Vagina (tissue), 2 donors: Measurements from ENCODE around the gene DNAL1. TPM values are rescaled to one million over a fixed set of nuclear protein-coding genes. Genes with fewer than 3 reads are reported as not detected.

Experiments
- DNase-seq, 2 donors: peaks; one replicate each; pipeline ENCODE4 v3.0.0-alpha.2; 2017; ENCODE audit errors: extremely low spot score in 2 of 2
- H3K27ac ChIP-seq: fragments of 200-600 bp; sonication (generic); one replicate; pipeline ENCODE4 v1.5.1; 2019
- H3K27me3 ChIP-seq: fragments of 200-600 bp; sonication (generic); one replicate; pipeline ENCODE4 v1.5.1; 2019
- H3K36me3 ChIP-seq, 2 donors: fragments of 200-600 bp; sonication (generic); one replicate each; pipeline ENCODE4 v1.5.1; 2017 to 2019
- H3K4me1 ChIP-seq: fragments of 200-600 bp; sonication (generic); one replicate; pipeline ENCODE4 v1.5.1; 2019
- H3K4me3 ChIP-seq, 2 donors: fragments of 200-600 bp; sonication (generic); 1 replicate in 1 of 2; 2 replicates in 1 of 2; pipeline ENCODE4 v1.5.1; 2016 to 2019
- H3K9me3 ChIP-seq: fragments of 200-600 bp; sonication (generic); one replicate; pipeline ENCODE4 v1.5.1; 2019
- POLR2A ChIP-seq, 2 donors: fragments of 450-650 bp; IDR thresholded peaks; one replicate each; pipeline ENCODE4 v1.6.1; 2017; ENCODE audit warnings: antibody characterized with exemption in 2 of 2, mild to moderate bottlenecking in 2 of 2, moderate library complexity in 2 of 2
- POLR2AphosphoS5 ChIP-seq, 2 donors: sonication (generic); formaldehyde crosslinking; IDR thresholded peaks; one replicate each; pipeline ENCODE4 v1.9.0; 2017; ENCODE audit warnings: antibody characterized with exemption in 2 of 2, mild to moderate bottlenecking in 2 of 2, low read depth in 1 of 2; ENCODE audit not compliant: insufficient read depth in 1 of 2
- intact Hi-C: fragments of 100-400 bp; cut with DNase I; formaldehyde crosslinking; loops from one replicate; pipeline ENCODE4 v1.15.1; 2023
- total RNA-seq: library from RNA; depleted of rRNA; stranded (reverse); fragments of >200 nt; gene quantifications from one replicate; pipeline ENCODE4 v1.2.3, GENCODE V29; 2016
- TF ChIP-seq, protein P1 (sequence below), 3 experiments: fragments of 450-650 bp in 2 of 3; fragments of 200-600 bp in 1 of 3; sonication (generic) in 1 of 3; IDR thresholded peaks; one replicate each; pipeline ENCODE4 v1.5.1; 2017 to 2019; ENCODE audit warnings: antibody characterized with exemption in 3 of 3, mild to moderate bottlenecking in 2 of 3, moderate library complexity in 2 of 3

Gene DNAL1
- total RNA-seq, 1 donor from 2014 or later = 4.7 TPM

DNA sequence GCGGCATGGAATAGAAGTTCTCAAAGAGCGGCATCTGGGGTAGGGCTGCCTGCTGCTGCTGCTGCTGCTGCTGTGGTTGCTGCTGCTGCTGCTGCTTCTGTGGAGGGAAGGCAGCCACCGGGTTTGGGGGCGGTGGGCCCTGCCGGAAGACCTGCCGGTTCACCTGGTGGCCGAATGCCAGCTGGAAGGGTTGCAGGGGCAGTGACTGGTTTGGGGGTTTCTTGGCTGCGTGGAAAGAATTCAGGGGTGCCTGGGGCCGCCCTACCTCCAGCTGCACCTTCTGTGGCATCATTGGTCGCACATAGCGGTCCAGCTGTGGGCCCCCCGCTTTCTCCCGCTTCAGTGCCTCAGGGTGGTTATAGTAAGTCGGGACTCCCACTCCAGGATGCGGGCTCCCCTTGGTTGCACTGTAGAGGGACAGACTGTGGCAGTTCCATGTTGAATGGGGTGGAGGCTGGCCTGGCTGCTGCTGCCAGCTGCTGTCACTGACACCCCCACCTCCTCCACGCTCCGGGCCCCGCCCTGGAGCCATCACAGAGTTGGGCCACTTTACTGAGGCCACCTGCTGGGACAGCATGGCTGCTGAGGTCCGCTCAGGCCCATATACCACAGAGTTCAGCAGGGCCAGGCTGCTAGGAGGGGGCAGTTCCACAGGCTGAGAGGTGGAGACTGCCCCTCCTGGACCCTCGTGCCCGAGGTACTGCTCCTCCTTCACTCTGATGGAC, 94.5 kb downstream of the DNAL1 start:
- Histone ChIP-seq H3K27me3 (no peaks in the 10 kb centered on the region), H3K36me3 (peaks cover 0 to 46% of the 10 kb centered on the region in 2 donors), H3K4me3 (no peak overlapping the region), H3K4me1 (peaks cover 61% of the 10 kb centered on the region), H3K9me3 (no peaks in the 10 kb centered on the region), H3K27ac (peak overlapping the region; percentile 93)
- intact Hi-C loops = no loop called here
- no peak for DNase-seq
- TF ChIP-seq, protein P1, sequence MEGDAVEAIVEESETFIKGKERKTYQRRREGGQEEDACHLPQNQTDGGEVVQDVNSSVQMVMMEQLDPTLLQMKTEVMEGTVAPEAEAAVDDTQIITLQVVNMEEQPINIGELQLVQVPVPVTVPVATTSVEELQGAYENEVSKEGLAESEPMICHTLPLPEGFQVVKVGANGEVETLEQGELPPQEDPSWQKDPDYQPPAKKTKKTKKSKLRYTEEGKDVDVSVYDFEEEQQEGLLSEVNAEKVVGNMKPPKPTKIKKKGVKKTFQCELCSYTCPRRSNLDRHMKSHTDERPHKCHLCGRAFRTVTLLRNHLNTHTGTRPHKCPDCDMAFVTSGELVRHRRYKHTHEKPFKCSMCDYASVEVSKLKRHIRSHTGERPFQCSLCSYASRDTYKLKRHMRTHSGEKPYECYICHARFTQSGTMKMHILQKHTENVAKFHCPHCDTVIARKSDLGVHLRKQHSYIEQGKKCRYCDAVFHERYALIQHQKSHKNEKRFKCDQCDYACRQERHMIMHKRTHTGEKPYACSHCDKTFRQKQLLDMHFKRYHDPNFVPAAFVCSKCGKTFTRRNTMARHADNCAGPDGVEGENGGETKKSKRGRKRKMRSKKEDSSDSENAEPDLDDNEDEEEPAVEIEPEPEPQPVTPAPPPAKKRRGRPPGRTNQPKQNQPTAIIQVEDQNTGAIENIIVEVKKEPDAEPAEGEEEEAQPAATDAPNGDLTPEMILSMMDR (IDR thresholded peaks at IDR 0.05) = no peak
- TF ChIP-seq POLR2A (IDR thresholded peaks at IDR 0.05) (no peak), POLR2AphosphoS5 (IDR thresholded peaks at IDR 0.05; ENCODE audit: insufficient read depth in 1 of 2, low read depth in 1 of 2) (no peak)

DNA sequence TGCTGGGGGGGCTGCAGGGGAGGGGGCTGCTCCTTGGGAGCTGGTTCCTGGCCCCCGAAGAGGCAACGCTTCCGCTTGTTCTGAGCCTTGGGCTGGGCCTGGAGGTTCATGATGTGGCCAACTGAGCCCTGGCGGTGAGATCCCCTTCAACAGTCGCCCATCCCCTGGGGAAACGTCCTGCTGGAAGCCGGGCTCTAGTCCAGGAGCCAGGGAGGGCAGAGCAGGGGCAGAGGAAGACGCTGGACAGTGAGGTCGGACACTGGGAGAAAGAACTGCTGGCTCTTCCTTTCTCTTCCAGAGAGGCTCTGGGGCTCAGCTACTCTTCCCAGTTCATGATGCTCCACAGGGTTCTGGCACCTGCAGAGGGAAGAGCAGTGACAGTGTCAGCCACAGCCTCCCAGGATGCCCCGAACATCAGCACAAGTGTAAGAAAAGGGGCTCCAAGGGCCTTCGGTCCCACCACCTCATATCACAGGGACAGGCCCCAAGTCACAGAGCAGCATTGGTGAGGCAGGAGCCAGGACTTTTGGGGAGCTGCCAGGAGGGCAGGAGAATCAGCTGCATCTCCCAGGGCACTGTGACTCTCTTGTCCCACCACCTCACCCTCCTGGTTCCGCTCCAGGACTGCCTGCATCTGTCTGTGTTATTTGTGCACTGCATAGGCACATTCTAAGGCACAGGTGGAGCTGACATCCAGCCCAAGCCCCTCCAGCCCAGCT, 95.3 kb downstream of the DNAL1 start:
- H3K4me3 ChIP-seq = peak overlapping the region in 1 of 2 donors; percentile 39
- no peak for DNase-seq

DNA sequence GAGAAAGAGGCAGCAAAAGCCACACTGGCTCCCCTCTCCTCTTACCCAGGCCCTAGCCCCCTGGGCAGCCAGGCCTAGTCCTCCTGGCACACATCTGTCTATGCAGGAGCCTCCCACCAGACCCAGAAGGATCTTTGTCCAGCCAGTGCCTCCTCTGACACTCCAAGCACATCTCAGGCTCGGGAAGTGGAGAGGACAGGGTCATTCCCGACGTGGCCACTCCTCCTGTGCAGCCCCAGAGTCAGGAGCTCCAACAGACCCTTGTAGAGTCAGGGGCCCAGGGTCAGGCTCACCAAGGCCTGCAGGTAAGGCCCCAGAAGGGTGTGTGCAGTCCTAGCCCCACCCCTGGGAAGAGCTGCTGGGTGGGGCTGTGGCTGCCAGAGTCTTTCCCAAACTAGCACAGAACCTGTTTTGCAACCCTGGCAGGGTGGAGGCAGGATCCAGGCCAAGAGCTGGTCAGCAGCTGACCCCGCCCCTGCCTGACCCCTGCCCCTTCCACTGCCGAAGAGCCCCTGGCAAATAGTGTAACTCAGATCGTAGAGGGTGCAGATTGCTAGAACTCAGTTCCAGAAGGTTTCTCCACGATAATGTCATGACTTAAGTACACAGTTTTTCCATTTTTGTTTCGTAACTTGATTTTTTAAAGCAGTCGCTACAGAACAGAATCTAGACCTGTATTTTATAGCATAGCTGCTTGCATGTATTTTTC, 96.0 kb downstream of the DNAL1 start:
- DNase-seq = no peak
- Histone ChIP-seq H3K27me3 (no peaks in the 10 kb centered on the region), H3K27ac (peak overlapping the region; percentile 93), H3K36me3 (peaks cover 0 to 33% of the 10 kb centered on the region in 2 donors), H3K4me1 (peaks cover 76% of the 10 kb centered on the region), H3K4me3 (peak overlapping the region; percentile 36 to 39), H3K9me3 (no peaks in the 10 kb centered on the region)
- TF ChIP-seq, protein P1 (IDR thresholded peaks at IDR 0.05) = no peak
- TF ChIP-seq POLR2A (IDR thresholded peaks at IDR 0.05) (no peak), POLR2AphosphoS5 (IDR thresholded peaks at IDR 0.05; ENCODE audit: insufficient read depth in 1 of 2, low read depth in 1 of 2) (peak; percentile 77 to 87)
- intact Hi-C loops = loop anchor here (1.0 to 5.0 kb wide), 2 partner anchors 20 to 47 kb away; a partner anchor contains a TSS

More for the DNA sequence above, 95.3 kb downstream of the DNAL1 start:
- H3K27ac ChIP-seq = peak overlapping the region; percentile 93
- intact Hi-C loops = loop anchor here (5.0 kb wide), 1 partner anchor 47 kb away; no protein-coding TSS in a partner anchor
- no peaks in the 10 kb centered on the region for H3K27me3 ChIP-seq
- TF ChIP-seq POLR2A (IDR thresholded peaks at IDR 0.05) = no peak
- no peak for TF ChIP-seq POLR2AphosphoS5 (IDR thresholded peaks at IDR 0.05; ENCODE audit: insufficient read depth in 1 of 2, low read depth in 1 of 2)
- TF ChIP-seq, protein P1 (IDR thresholded peaks at IDR 0.05) = no peak
- peaks cover 69% of the 10 kb centered on the region for H3K4me1 ChIP-seq
- no peaks in the 10 kb centered on the region for H3K9me3 ChIP-seq
- H3K36me3 ChIP-seq = peaks cover 0 to 40% of the 10 kb centered on the region in 2 donors

DNA sequence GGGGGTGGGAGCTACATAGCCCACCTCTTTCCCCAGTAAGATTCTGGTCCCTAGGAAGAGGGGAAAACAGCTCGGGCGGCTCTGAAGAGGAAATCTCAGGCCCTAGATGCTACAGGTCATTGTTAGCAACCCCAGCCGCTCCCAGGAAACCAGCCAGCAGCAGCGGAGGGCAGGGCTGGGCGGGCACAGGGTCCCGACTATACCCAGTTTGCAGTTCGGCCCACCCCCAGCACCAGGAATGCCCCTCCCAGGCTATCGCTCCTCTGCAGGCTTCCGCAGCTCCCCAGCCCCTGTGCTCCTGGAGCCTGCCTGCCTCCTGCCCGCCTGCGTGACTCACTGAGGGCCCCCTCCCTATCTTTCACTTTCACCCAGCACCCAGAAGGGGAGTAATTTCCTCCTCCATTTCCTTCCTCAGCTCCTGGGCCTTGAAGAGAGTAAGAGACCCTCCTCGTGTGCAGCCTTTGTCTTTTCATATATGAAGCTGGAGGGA, 96.6 kb downstream of the DNAL1 start:
- TF ChIP-seq POLR2AphosphoS5 (IDR thresholded peaks at IDR 0.05; ENCODE audit: insufficient read depth in 1 of 2, low read depth in 1 of 2) (no peak), POLR2A (IDR thresholded peaks at IDR 0.05) (no peak)
- TF ChIP-seq, protein P1 (IDR thresholded peaks at IDR 0.05) = no peak
- intact Hi-C loops = loop anchor here (1.0 to 5.0 kb wide), 2 partner anchors 19 to 46 kb away; a partner anchor contains a TSS
- Histone ChIP-seq H3K27ac (peak overlapping the region; percentile 93), H3K4me1 (peaks cover 82% of the 10 kb centered on the region), H3K36me3 (peaks cover 0 to 30% of the 10 kb centered on the region in 2 donors), H3K9me3 (no peaks in the 10 kb centered on the region), H3K4me3 (peak overlapping the region; percentile 36 to 39), H3K27me3 (no peaks in the 10 kb centered on the region)
- DNase-seq = no peak
